GM12874 (cell line): ENCODE results near the gene HTR5A.

ENCODE experiments used
- TF ChIP-seq, protein P1 (sequence below): IDR thresholded peaks from 2 replicates; pipeline ENCODE4 v1.5.1; 2011; ENCODE audit warnings: low read depth, mild to moderate bottlenecking, control low read depth, low read length, moderate library complexity; ENCODE audit not compliant: insufficient read depth

The HTR5A gene

DNA sequence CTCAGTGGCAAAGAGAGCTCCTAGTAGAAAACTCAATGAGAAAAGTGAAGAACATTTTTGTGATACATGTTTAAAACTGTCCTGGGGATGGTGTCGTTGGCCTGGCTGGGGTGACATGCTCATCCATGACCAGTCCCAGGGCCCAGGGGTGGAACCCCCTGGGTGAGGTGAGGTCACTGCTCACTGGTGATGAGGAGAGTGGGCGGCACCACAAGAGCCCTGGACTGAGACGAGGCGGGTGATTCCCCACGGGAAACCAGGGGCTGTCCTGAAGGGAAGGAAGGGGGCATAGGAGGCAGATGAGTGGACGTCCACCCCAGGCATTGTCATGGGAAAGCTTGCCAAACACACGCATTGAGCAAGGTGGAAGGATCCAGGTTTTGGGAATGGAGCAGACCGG, 54.6 kb downstream of the HTR5A start:
- TF ChIP-seq, protein P1, sequence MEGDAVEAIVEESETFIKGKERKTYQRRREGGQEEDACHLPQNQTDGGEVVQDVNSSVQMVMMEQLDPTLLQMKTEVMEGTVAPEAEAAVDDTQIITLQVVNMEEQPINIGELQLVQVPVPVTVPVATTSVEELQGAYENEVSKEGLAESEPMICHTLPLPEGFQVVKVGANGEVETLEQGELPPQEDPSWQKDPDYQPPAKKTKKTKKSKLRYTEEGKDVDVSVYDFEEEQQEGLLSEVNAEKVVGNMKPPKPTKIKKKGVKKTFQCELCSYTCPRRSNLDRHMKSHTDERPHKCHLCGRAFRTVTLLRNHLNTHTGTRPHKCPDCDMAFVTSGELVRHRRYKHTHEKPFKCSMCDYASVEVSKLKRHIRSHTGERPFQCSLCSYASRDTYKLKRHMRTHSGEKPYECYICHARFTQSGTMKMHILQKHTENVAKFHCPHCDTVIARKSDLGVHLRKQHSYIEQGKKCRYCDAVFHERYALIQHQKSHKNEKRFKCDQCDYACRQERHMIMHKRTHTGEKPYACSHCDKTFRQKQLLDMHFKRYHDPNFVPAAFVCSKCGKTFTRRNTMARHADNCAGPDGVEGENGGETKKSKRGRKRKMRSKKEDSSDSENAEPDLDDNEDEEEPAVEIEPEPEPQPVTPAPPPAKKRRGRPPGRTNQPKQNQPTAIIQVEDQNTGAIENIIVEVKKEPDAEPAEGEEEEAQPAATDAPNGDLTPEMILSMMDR = no peak

DNA sequence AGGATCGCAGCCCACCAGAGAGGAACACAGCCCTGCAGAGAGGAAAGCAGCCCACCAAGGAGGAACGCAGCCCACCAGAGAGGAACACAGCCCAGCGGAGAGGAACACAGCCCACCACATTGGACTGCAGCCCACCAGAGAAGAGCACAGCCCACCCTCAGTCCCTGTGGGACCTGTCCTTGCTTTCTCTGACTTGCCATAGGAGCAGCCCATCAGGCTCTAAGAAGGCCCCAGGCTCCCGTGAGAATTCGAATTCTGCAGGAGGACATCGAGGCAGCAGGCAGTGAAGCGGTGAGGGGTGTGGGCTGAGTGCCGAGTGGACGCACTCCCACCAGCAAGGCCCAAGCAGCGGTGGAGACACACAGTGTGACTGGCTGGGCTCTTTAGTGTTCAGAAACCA, 59.1 kb downstream of the HTR5A start:
- TF ChIP-seq, protein P1 = no peak

DNA sequence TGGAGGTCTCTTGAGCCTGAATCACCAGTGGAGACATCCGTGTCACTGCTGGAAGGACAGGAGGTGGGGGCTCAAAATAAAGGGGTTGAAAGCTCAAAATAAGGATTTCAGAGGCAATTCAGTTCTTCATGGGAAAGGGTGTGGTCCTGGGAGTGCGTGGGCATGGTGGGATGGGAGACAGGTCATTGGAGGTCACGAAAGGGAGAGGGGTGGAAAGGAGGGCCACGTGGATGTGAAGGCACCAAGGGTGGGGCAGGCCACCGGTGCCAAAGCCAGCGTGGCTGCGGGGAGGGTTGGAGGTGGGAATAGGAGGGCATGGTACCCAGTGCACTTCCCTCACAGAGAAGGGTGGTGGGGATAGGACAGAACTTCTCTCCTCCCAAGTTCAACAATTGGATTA, 59.7 kb downstream of the HTR5A start:
- TF ChIP-seq, protein P1 = no peak

DNA sequence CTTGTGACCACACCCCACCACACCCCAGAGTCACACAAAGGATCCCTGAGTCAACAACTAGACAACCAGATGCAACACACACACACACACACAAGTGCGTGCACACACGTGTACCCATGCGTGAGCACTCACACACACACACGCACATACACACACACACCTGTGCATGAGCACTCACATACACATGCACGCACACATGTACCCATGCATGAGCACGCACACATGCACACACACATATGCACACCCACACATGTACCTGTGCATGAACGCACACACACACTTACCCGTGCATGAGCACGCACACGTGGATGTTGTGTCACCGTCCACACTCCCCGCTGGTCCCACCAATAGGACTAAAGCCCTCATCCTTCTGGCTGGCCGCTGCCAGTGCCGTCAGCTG, 60.4 kb downstream of the HTR5A start:
- TF ChIP-seq, protein P1 = no peak

DNA sequence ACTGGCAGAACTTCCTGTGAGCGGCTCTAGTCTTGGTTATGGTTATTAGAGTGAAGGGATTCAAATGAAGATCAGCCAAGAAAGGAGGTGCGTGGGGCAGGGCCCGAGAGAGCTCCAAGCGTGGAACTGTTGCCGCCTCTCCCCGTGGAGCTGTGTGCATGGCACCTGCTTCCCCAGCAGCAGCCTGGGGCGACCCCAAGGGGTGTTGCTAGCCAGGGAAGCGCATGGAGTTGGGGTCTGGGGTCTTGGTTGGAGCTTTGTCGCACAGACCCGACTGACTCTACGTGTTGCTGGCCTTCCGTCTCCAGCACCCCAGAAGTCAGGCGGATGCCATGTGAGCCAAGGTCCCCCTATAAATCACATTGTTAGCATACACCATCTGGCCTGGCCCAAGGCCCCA, 61.0 kb downstream of the HTR5A start:
- TF ChIP-seq, protein P1 = no peak

DNA sequence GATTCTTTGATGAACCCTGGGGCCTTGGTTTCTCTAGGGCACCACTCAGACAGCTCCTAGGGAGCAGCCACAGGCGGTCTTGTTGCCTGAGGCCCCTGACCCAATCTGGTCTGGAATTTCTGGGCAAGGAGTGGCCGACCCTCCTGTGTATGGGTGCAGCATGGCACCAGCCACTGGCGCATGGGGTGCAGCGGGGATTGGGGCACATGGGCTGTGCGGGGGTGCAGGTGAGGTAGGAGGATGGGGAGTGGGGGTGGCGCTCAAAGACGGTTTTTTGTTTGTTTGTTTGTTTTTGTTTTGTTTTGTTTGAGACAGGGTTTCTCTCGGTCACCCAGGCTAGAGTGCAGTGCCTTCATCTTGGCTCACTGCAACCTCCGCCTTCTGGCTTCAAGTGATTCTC, 62.3 kb downstream of the HTR5A start:
- TF ChIP-seq, protein P1 = no peak

DNA sequence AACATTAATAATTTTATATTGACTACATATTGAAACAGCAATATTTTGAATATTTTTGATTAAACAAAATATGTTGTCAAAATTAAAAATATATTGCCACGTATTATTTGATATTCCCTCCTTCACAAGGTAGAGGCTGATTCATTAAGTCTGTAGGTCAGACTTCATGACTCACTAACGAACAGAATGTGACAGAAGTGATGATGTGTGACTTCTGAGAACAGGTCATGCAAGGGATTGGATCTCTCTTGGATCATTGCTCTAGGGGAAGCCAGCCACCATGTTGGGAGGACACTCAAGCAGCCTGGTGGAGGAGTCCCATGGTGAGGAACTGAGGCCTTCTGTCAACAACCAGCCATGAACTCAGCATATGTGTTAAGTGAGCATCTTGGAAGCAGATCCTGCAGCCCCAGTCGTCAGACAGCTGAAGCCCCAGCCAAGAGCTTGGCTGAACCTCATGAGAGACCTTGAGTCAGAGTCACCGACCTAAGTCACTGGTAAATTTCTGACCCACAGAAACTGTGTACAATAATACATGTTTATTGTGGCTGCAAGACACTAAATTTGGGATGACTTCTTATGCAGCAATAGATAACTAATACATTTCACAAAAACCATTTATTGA, 66.6 kb downstream of the HTR5A start:
- TF ChIP-seq, protein P1 = no peak
